Right renal pelvis (tissue), 4 donors: ENCODE results near the gene EVL. TPM values are rescaled to one million over a fixed set of nuclear protein-coding genes. Genes with fewer than 3 reads are reported as not detected.

Experiments
- DNase-seq, 4 donors: peaks; one replicate each; pipeline ENCODE4 v3.0.0-alpha.2; 2013; ENCODE audit warnings: low read depth in 4 of 4, low spot score in 3 of 4, missing footprints in 1 of 4
- polyA plus RNA-seq, 4 donors: library from polyadenylated mRNA; unstranded; fragments of 120-200 nt; gene quantifications; one replicate each; pipeline ENCODE4 v1.2.1, GENCODE V29; 2013; ENCODE audit not compliant: insufficient read length in 4 of 4

The EVL gene
- polyA plus RNA-seq, 4 donors: 118 to 145 (median 128) TPM

DNA sequence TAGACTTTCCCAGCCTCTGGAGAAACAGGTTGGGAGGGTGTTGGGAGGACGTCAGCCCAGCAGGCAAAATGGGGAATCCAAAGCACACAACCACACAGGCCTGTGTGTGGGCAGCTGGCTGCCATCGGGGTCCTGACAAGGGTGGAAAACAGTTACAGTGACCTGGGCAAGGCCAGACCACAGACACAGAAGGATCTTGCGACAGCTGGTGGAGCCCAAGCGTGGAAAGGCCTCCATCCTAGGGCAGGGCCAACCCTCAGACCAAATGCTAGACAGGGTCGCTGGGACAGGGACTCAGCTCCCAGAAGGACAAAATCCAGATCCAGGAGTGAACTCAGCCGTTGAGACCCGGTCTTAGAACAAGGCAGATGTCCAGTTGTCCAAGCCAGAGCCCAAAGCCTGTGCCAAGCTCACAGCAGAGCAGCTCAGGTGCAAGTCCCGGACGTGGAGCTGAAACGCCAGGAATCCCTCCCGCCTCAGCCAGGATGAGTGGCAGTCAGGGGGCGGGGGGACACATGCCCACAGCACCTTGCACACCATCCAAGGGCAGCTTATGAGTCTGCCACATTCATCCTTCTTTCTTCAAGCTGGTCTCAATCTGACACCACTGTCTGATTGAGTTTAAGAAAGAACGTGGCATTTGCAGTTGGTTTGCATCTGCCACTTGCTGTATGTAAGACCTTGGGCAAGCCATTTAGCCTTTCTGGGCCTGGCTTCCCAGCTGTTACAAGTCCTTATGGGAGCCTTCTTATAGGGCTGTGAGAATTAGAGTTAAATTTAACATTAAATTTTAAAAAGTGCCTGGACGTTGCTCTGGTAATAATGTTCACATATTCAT, 56.6 kb downstream of the EVL start:
- DNase-seq: no peak

DNA sequence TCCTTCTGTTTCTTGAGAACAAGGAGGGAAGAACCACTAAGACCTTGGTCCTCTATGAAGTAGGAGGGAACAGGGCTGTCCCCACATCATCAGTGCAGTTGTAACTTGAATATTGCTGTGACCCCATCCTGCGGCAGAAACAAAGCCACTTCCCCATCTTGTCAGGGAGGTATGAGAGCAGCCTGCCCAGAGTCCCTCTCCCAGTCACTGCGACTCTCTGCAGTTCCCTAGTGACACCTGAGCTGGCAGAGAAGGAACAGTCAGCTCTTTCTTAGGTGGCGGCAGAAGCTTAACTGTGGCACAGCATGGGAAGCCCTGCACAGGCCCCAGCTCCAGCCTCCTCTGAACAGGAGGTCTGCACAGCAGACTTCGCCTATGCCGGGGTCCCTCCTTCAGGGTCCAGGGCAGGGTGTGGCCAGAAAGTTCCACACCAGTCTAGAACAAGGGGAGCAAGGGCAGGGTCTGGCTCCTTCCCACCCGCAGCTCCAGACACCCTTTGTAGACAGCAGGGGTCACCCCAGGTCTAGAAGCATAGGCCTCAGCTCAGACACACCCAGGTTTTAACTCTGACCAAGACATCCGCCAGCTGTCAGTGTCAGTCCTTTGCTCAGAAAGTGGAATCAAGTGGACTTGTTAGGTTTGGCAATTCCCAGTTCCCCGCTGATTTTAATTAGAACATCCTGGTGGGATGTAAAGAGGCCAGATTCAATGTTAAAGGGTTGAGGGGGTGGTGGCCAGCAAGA, 57.4 kb downstream of the EVL start:
- DNase-seq: no peak

DNA sequence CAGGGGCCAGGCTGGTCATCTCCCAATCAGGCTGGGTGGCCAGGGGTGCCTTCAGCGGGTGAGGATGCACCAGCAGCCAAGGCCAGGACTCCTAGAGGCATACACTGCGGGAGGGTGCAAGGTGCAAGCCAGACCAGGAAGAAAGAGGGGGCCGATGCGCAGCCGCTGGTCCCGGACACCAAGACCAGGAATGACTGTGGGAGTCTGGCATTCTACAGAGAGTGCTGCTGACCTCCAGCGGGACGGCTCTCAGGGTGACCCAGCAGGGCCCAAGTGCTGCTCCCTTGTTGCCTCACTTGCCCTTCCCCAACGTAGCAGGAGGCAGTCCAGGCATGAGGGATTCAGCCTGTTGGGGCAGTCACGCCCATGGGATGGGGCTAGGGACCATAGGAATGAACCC, 58.4 kb downstream of the EVL start:
- DNase-seq: no peak

DNA sequence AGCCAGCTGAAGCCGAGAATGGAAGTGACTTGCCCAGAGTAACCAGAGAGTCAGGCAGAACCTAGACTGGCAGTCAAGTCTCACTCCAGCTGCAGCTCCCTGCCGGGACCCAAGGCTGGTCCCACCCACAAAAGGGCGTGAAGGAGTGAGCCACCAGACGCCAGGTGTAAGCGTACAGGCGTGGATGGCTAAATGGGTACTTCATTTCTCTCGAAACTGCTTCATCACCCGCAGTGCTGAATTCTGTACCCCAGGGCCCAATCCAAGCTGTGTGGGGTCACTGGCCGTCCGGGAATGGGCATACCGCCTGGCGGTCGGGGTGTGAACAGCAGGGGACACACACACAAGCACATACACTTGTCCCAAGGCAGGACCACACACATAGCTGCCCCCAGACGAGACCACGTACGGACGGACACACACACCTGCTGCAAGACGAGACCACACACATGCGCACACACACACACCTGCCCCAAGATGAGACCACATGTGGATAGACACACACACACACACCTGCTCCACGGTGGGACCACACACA, 59.4 kb downstream of the EVL start:
- DNase-seq: no peak

DNA sequence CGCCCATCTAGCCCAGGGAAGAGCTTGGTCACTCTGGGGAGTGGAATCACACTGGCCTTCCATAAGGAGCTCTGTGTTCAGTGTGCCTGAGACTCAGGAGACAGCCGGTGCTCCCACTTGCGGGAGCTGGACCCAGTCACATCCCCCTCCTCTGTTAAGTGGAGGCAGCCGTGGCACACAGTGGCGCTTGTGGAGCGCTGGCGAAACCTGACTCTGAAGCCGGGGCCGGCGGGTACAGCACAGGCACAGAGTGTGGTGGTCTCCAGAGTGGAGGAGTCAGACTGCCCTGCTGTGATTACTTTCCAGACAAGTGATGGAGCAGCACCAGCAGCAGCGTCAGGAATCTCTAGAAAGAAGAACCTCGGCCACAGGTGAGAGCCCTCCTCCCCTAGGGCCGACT, 61.2 kb downstream of the EVL start:
- DNase-seq: no peak

DNA sequence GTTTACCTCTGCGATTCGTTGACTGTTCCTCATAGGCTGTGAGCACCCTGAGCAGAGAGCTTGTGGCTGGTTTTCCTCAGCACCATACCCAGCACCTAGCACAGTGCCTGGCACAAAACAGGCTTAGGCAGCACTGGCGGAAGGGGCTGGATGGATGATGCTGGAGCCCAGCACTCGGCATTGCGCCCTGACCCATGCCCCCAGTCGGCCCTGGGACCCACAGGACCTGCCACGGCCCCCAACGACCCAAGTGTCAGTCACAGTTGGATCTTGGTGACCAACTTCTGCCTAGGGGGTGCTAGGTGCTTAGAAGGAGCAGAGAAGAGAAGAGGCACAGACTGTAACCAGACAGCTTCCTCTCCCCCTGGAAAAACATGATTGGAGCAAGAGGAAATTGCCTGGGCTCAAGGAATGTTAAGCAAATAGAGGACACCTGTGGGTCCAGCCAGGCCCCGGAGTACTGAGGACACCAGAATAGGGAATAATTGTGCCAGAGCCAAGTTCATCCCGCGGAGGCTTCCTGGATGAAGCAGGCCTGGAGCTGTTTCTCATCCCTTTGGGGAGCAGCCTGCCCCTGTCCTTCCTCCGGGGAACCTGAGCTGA, 62.7 kb downstream of the EVL start:
- no peak for DNase-seq

DNA sequence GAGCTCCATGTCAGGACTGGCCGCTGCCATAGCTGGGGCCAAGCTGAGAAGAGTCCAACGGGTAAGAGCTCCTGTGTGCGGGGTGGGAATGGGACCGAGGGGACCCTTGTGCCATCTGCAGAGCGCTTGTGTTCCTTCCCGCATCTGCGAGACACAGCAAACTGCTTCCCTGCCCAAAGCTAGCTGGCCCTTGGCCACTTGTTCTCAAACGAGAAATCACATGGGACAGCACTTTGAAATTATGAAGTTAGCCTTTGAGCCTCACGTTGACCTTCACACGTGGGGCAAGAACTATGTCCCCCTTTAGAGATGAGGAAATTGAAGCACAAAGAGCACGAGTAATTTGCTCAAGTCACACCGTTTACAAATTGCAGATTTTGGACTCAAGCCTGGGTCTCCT, 63.5 kb downstream of the EVL start:
- no peak for DNase-seq

DNA sequence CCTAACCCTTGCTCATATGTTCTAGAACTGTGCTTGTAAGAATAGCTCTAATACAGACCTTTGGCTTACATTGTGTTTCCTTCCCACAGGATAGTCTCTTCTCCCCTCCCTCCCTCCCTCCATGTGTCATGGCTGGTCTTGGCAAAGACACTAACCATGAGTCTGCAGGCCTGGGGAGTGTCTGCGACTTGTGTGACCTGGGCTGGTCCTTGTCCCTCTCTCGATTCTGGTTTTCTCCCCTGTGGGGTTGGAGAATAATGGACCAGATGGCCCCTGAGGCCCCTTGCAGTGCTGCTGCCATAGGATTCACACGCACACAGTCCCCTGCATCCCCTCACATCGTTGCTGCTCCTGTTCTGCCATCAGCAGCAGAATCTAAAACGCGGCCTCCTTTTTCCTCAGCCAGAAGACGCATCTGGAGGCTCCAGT, 64.0 kb downstream of the EVL start:
- DNase-seq: no peak

DNA sequence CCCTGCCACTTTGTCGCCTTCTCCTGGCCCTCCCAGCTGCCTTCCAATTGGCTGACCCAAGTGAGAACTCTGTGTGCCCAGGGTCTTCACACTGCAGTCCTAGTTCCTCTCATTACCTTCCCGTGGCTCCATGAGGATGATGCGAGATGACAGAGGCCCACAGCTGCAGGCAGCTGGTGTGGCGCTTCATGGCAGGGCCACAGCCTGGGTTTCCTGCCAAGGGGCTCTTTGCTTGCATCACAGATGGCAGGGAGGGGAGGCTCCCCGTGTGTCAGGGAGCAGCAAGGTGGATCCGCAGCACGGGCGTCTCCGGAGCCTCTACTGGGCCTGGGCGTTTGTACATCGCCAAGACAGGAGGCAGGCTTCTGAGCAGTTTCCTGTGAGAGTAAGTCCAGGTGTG, 65.3 kb downstream of the EVL start:
- no peak for DNase-seq

DNA sequence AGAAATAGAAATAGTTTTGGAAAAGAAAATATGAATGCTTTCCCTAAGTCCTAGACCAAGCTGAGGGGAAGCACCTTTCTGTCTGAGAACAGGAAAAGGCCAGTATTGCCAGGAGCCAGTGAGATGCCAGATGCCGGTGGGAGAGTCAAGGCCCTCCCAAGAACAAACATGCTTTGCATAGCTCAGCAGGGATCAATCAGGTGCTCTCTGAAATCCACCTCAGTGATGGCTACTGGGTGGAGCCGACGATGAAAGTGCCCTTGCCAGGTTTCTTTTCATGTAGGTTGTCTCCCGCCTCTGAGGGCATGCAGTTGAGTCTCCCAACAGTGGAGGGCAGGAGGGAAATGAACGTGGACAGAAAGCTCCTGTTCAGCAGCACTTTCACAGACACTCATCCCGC, 66.0 kb downstream of the EVL start:
- no peak for DNase-seq

DNA sequence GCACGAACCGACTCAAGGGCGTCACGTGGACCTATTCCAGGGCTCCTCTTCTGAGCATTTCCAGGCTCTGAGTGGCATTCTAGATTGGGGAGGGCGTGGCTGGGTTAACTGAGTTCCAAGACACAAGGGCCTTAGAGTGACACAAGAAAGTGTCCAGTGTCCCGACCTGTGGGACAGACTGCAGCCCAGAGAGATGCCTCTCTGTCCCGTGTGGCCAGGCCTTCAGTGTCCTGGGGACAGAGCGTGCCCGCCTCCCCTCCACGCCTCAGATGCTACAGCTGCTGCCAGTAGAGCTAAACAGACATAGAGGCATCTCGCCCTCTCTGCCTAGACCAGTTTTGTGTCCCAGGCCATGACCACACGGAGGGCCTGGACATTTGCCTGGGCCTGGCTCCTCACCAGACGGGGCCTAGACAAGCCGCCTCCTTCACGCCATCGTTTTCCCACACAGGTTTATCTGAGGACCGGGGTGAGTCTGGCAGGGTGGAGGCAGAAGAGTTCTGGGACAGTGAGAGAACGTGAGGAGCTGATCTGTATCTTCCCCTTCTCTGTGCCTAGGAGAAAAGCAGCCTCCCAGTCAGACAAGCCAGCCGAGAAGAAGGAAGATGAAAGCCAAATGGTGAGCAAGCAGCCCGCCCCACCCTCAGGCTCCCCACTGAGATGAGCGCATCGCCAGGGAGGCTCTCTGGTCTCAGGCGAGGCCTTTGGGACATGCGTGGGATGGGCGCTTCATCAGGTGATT, 67.1 kb downstream of the EVL start:
- no peak for DNase-seq

DNA sequence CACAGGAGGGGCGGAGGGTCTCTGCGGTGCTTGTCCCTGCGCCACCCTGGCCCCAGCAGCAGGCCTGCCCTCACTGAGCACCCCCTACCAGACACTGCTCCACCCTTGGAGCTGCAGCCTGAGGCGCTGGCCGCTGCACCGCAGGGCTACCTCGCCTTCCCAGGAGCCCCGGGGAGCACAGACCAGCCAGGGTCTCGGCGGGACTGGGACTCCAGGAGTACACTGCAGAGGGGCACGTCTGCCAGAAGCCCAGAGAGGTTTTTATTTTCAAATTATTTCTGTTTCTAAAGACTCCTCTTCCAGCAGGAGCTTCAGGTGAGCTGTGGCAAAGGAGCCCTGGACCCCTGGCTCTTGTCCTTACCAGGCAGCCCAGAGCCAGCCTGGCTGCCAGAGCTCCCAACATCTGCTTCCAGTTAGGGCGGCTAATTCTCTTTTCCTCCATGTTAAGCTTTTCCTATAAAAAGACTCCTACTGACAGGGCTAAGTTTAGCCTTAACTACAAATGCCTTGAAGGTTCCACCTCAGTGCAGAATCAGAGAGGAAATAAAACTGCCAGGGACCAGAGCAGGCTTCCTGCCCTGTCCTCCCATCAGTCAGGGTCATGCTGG, 67.8 kb downstream of the EVL start:
- no peak for DNase-seq

DNA sequence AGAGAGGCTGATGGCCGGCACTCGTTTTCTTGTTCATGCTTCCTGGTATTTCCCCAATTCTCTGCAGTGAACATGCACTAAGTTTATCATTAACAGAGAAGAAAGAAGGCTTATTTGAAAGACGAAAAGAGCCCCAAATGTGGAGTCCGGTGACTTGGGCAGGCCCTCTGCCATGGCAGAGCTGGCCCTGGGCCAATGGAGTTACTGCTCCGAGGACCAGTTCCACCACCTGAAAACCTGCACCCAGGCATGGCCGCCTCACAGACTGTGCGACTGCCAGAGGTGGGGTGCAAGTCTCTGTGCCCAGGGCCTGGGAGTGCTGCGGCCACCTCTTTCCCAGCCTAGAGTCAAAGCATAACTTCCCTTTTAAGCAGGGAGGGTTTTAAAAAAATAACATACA, 69.4 kb downstream of the EVL start:
- no peak for DNase-seq

DNA sequence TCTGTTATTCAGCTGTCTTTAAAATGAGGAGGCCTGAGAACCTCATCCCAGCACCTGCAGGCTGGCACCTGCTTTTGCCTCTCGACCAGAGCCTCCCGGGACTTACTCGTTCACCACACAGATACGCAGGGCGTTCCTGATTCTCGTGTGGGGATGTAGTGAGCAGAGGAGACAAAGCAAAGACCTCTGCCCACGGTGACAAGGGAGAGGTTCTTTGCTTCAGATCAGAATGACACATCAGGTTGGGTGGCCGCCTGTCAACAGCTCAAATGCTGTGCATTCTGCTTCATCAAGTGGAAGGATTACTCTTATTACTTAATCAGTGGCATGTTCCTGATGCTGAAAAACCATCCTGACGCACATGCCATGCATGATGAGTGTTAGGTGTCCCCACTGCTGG, 69.9 kb downstream of the EVL start:
- DNase-seq: no peak

DNA sequence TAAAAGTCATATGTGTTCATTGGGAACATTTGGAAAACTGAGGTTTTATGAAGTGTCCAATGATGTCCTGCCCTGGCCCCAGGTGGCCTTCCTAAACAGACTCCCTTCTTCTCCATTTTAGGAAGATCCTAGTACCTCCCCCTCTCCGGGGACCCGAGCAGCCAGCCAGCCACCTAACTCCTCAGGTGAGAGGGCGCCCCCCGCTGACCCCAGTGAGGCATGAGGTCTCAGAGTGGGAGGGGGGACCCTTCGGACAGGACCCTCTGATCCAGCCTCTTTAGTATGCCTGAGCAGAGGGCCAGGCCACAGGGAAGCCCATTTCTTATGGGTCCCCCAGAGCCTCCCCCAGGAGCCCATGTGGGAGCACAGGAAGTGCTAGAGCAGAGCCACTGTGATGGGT, 70.6 kb downstream of the EVL start:
- no peak for DNase-seq

DNA sequence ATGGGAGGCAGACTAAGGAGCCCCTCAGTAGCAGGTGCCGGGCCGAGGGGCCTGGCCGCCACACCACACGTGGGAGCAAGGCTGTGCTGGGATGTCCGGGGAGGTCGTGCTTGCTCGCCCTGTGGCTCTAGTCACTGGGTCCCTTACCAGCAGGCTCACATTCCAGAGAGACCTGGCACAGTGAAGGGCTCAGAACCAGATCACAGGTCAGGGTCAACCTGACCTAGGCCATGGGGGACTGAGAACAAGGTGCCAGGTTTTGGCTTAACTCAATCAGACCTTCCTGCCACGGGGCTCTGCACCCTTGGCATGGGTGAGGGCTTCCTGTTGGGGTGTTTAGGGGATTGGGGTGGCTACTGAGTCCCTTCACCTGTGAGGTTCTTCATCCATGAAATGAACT, 72.0 kb downstream of the EVL start:
- DNase-seq: no peak

DNA sequence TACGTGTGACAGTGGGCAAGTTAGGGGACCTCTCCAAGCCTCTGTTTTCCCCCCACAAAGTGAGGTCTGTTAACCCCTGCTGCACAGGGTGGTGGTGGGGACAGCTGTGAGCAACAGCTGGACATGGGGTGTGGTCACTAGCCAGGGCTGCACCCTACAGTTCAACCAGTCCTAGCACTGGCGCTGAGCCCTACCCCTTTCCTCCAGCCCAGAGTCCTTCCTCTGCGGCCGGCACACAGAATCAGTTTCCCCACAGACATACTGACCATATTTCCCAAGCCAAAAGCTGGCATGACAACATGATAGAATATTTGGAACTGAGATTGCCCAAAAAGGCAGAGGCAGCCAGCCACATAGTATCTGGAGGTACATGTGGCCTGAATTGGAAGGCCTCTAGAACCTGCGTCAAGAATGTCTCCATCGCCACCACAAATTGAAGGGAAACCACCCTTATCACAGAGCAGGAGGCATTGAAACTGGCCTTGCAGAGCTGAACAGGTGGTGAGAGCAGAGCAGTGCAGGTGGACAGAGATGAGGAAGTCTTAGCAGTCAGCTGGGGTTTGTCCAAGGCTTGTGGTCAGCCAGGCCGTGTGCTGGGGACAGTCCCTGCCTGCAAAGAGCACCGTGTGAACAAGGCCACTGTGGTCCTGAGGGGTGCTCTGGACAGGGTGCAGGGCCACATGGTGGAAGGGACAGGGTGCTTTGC, 73.0 kb downstream of the EVL start:
- DNase-seq: no peak

DNA sequence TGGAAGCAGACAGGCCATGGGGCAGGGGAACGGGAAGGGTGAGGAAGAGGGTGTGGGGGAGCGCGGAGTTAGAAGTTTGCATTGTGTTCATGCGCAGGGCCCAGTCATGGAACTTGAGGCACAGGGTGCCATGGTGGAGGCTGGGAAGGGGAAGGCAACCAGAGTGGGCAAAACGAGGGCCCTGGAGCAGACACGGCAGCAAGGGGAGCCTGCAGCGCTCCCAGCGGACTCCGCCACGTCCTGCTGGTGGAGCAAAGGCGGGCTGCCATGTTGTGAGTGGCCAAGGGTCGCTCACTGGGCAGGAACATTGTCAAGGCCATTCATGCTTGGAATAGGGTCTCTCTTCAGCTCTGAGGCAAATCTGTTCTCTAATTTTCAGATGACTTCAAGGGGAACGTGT, 73.7 kb downstream of the EVL start:
- no peak for DNase-seq

DNA sequence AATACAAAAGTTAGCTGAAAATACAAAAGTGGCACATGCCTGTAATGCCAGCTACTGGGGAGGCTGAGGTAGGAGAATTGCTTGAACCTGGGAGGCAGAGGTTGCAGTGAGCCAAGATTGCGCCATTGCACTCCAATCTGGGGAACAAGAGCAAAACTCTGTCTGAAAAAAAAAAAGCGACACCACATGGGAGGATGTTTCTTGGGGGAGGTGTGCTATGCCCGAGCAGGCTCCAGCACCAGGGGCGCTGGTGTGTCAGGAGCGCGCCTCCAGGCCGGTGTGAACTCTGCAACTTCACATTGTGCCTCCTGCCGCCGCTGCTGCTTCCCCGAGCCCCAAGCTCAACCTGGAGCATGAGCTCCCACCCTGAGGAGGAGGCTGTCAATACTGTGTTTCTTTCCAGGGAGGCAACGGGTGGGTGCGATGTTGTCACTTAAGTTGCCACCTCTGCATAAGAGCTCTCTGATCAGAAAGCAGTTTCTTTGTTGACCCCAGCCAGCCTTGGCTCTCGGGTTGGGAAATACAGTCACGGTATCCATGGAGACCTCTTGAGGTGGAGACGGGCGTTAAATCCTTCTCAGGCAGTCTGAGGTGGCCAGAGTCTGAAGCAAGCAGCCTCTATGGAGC, 75.3 kb downstream of the EVL start:
- DNase-seq: no peak
